ENCODE results near the gene DUSP9.

- TF ChIP-seq EZH2phosphoT487 (IDR thresholded peaks at IDR 0.05; ENCODE audit: borderline replicate concordance, low read length), result no peak
- no peak for TF ChIP-seq CTCF (conservative IDR thresholded peaks at IDR 0.05; ENCODE audit: low read depth, low read length)
- TF ChIP-seq EZH2 (IDR thresholded peaks at IDR 0.05; ENCODE audit: low read length, unreplicated experiment), result no peak
Measured at GRCh38 chrX:153657161-153657560, 10.2 kb downstream of the DUSP9 start.
